ENCODE data around the gene IL1R2. TPM values are rescaled to one million over a fixed set of nuclear protein-coding genes. Genes with fewer than 3 reads are reported as not detected.

The IL1R2 gene
- total RNA-seq, 1 experiment from 2014 or later = 10.1 TPM

GRCh38 chr2:101986804-101987740 lies 4.7 kb upstream of the IL1R2 start:
- H3K4me1 ChIP-seq = peaks cover 53% of the 10 kb centered on the region
- H3K27me3 Mint-ChIP-seq (ENCODE audit: insufficient read depth, unreplicated experiment) = peaks cover under 1% of the 10 kb centered on the region
- H3K9me3 Mint-ChIP-seq (ENCODE audit: unreplicated experiment) = peaks cover 6% of the 10 kb centered on the region
- peaks cover 40% of the 10 kb centered on the region for H3K4me1 Mint-ChIP-seq (ENCODE audit: low read depth, unreplicated experiment)
- ChIA-PET POLR2A (interaction anchor here (0.6 kb wide), 1 partner anchor 77 kb away, joined by 3 read pairs; no protein-coding TSS in a partner anchor), CTCF (interaction anchor here (1.2 to 2.0 kb wide), 3 partner anchors 12 to 103 kb away, joined by 4 to 7 read pairs (median 5); no protein-coding TSS in a partner anchor)
- peaks cover 5% of the 10 kb centered on the region for H3K36me3 Mint-ChIP-seq (ENCODE audit: insufficient read depth, unreplicated experiment)
- DNase-seq = no peak
- H3K36me3 ChIP-seq (ENCODE audit: control insufficient read depth, insufficient read depth, low read length) = no peaks in the 10 kb centered on the region
- intact Hi-C loops (cut with micrococcal nuclease; ENCODE audit: unreplicated experiment) = loop anchor here (5.0 kb wide), 1 partner anchor 645 kb away; no protein-coding TSS in a partner anchor
- H3K9me3 ChIP-seq = no peaks in the 10 kb centered on the region
- H3K4me3 ChIP-seq (ENCODE audit: low read depth, low read length) = no peak overlapping the region
- H3K27me3 ChIP-seq (replicated peaks; ENCODE audit: control insufficient read depth, insufficient read depth, low read length) = no peaks in the 10 kb centered on the region
- H3K4me3 Mint-ChIP-seq (ENCODE audit: unreplicated experiment) = no peak overlapping the region
- TF ChIP-seq, protein P1, sequence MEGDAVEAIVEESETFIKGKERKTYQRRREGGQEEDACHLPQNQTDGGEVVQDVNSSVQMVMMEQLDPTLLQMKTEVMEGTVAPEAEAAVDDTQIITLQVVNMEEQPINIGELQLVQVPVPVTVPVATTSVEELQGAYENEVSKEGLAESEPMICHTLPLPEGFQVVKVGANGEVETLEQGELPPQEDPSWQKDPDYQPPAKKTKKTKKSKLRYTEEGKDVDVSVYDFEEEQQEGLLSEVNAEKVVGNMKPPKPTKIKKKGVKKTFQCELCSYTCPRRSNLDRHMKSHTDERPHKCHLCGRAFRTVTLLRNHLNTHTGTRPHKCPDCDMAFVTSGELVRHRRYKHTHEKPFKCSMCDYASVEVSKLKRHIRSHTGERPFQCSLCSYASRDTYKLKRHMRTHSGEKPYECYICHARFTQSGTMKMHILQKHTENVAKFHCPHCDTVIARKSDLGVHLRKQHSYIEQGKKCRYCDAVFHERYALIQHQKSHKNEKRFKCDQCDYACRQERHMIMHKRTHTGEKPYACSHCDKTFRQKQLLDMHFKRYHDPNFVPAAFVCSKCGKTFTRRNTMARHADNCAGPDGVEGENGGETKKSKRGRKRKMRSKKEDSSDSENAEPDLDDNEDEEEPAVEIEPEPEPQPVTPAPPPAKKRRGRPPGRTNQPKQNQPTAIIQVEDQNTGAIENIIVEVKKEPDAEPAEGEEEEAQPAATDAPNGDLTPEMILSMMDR (IDR thresholded peaks at IDR 0.05; ENCODE audit: insufficient read depth in 1 of 2, low read depth in 1 of 2, low read length in 1 of 2, severe bottlenecking in 1 of 2, unreplicated experiment in 1 of 2) = no peak
- H3K27ac Mint-ChIP-seq (ENCODE audit: unreplicated experiment) = peak overlapping the region; percentile 26
- BruUV-seq (replicated peaks) = no TSS peak

- ChIA-PET POLR2A (interaction anchor here (0.6 kb wide), 1 partner anchor 77 kb away, joined by 3 read pairs; no protein-coding TSS in a partner anchor), CTCF (interaction anchor here (1.2 to 2.0 kb wide), 3 partner anchors 11 to 104 kb away, joined by 4 to 7 read pairs (median 5); no protein-coding TSS in a partner anchor)
- no peak overlapping the region for H3K4me3 ChIP-seq (ENCODE audit: low read depth, low read length)
- peaks cover 12% of the 10 kb centered on the region for H3K9me3 Mint-ChIP-seq (ENCODE audit: unreplicated experiment)
- H3K27me3 ChIP-seq (replicated peaks; ENCODE audit: control insufficient read depth, insufficient read depth, low read length) = no peaks in the 10 kb centered on the region
- no TSS peak for BruUV-seq (replicated peaks)
- peaks cover 5% of the 10 kb centered on the region for H3K36me3 Mint-ChIP-seq (ENCODE audit: insufficient read depth, unreplicated experiment)
- peaks cover 3% of the 10 kb centered on the region for H3K27me3 Mint-ChIP-seq (ENCODE audit: insufficient read depth, unreplicated experiment)
- peaks cover 53% of the 10 kb centered on the region for H3K4me1 ChIP-seq
- TF ChIP-seq, protein P1 (IDR thresholded peaks at IDR 0.05; ENCODE audit: insufficient read depth in 1 of 2, low read depth in 1 of 2, low read length in 1 of 2, severe bottlenecking in 1 of 2, unreplicated experiment in 1 of 2) = no peak
- intact Hi-C loops (cut with micrococcal nuclease; ENCODE audit: unreplicated experiment) = loop anchor here (5.0 kb wide), 1 partner anchor 646 kb away; no protein-coding TSS in a partner anchor
- no peak overlapping the region for H3K27ac Mint-ChIP-seq (ENCODE audit: unreplicated experiment)
- H3K36me3 ChIP-seq (ENCODE audit: control insufficient read depth, insufficient read depth, low read length) = no peaks in the 10 kb centered on the region
- no peak for DNase-seq
- no peak overlapping the region for H3K4me3 Mint-ChIP-seq (ENCODE audit: unreplicated experiment)
- no peaks in the 10 kb centered on the region for H3K9me3 ChIP-seq
- H3K4me1 Mint-ChIP-seq (ENCODE audit: low read depth, unreplicated experiment) = peaks cover 46% of the 10 kb centered on the region
Measured at GRCh38 chr2:101987832-101988231, 3.9 kb upstream of the IL1R2 start.

GRCh38 chr2:101988541-101988940 lies 3.2 kb upstream of the IL1R2 start:
- ChIA-PET CTCF (interaction anchor here (1.7 to 2.0 kb wide), 2 partner anchors 18 to 105 kb away, joined by 5 to 7 read pairs; no protein-coding TSS in a partner anchor), POLR2A (no interaction called here)
- Histone ChIP-seq H3K4me3 (ENCODE audit: low read depth, low read length) (no peak overlapping the region), H3K36me3 (ENCODE audit: control insufficient read depth, insufficient read depth, low read length) (no peaks in the 10 kb centered on the region), H3K27me3 (replicated peaks; ENCODE audit: control insufficient read depth, insufficient read depth, low read length) (no peaks in the 10 kb centered on the region), H3K4me1 (peaks cover 49% of the 10 kb centered on the region), H3K9me3 (no peaks in the 10 kb centered on the region)
- Mint-ChIP-seq H3K27me3 (ENCODE audit: insufficient read depth, unreplicated experiment) (peaks cover 3% of the 10 kb centered on the region), H3K4me3 (ENCODE audit: unreplicated experiment) (no peak overlapping the region), H3K9me3 (ENCODE audit: unreplicated experiment) (peaks cover 12% of the 10 kb centered on the region), H3K36me3 (ENCODE audit: insufficient read depth, unreplicated experiment) (peaks cover 5% of the 10 kb centered on the region), H3K4me1 (ENCODE audit: low read depth, unreplicated experiment) (peaks cover 46% of the 10 kb centered on the region), H3K27ac (ENCODE audit: unreplicated experiment) (no peak overlapping the region)
- TF ChIP-seq, protein P1 (IDR thresholded peaks at IDR 0.05; ENCODE audit: insufficient read depth in 1 of 2, low read depth in 1 of 2, low read length in 1 of 2, severe bottlenecking in 1 of 2, unreplicated experiment in 1 of 2) = no peak
- DNase-seq = no peak
- intact Hi-C loops (cut with micrococcal nuclease; ENCODE audit: unreplicated experiment) = loop anchor here (5.0 kb wide), 1 partner anchor 646 kb away; no protein-coding TSS in a partner anchor
- no TSS peak for BruUV-seq (replicated peaks)
